Fibroblast of the conjunctiva (primary cell): ENCODE results near the gene ULK3.

Experiments
- DNase-seq: peaks from one replicate; pipeline ENCODE4 v3.0.0-alpha.2; 2010; ENCODE audit warnings: low read depth

Gene ULK3

DNA sequence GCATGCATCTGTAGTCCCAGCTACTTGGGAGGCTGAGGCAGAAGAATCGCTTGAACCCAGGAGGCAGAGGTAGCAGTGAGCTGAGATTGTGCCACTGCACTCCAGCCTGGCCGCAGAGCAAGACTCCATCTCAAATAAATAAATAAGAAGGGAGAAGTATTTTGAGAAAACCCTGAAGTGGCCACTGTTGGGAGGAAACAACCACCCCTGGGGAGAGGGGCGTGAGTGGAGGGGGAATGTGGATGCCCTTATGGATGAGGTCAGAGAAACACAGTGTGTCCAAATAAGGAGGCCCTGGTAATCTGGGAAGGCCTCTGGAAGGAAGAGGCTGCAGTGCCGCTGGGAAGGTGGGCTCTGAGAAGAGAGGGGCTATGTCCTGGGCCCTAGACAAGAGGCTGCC lies 20.7 kb downstream of the ULK3 start:
- no peak for DNase-seq

DNA sequence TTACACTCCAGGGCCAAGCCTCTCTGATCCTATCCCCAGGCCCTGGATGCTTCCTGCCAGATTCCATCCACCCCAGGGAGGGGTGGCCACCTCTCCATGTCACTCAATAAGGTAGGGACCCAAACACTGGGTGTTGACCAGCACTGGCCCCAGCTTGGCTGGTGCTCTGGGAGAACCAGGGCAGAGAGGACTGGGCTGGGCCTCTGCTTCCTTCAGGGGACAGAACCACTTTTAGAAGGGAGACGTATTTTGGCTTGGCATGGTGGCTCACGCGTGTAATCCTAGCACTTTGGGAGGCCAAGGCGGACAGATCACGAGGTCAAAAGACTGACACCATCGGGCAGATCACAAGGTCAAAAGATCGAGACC lies 21.2 kb downstream of the ULK3 start:
- no peak for DNase-seq

DNA sequence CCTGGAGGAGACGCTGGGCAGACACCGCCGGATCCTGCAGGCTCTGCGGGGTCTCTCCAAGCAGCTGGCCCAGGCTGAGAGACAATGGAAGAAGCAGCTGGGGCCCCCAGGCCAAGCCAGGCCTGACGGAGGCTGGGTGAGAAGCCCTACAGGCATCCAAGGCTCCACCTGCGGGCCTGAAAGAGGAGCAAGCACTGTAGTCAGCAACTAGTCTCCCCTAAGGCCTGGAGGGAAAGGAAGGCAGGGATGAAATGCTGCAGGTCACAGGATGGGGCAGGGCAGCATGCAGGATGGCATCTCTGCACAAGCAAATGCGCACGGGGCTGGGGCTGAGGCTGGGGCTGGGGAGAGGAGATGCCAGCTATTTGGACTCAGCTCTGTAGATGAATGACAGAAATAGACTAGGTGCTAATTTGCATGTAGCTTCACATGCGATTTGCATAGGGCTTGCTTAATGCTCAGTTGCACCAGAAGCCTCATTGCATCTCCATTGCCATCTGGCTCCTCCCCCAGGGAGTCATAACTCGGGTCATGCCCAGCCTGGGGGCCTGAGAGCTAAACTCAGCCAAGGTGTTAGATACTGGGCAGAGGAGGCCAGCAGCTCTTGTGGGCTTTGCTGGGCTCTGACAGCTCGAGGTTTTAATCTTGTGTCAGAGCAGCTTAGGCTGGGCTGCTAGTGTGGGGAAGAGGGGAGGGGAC lies 21.7 kb downstream of the ULK3 start:
- no peak for DNase-seq

DNA sequence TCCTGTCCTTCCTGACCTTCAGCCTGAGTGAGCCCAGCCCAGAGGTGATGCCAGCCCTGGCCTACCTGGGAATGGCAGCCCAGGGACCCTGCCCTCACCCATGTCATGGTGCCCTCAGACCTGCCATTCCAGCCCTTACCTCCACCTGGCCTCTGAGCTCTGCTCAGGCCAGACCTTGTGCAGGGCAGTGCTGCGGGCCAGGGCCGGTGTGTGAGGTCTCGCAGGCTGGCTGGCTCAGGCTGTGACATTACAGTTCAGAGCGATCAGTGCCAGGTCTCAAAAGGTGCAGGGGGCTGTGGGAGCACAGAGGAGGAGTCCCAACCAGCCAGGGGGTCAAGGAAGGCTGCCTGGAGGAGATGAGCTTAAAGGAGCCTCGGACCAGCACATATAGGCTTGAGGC lies 22.9 kb downstream of the ULK3 start:
- no peak for DNase-seq

DNA sequence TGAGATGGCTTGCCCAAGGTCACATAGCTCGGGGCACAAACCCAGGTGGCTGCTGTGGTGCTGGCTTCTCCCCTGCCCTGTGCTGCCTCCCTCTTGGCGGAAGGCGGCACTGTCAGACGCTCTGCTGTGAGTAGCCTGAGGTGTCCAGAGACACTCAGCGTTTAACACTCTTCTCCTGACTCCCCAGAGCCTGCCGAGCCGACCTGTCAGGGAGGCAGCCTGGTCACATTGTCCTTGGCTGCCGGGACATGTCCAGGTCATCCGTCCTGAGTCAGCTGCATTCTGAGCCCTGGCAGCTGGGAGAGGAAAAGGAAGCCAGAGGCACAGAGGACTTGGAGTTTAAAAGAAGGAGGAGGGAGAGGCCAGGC lies 25.6 kb downstream of the ULK3 start:
- DNase-seq: no peak

DNA sequence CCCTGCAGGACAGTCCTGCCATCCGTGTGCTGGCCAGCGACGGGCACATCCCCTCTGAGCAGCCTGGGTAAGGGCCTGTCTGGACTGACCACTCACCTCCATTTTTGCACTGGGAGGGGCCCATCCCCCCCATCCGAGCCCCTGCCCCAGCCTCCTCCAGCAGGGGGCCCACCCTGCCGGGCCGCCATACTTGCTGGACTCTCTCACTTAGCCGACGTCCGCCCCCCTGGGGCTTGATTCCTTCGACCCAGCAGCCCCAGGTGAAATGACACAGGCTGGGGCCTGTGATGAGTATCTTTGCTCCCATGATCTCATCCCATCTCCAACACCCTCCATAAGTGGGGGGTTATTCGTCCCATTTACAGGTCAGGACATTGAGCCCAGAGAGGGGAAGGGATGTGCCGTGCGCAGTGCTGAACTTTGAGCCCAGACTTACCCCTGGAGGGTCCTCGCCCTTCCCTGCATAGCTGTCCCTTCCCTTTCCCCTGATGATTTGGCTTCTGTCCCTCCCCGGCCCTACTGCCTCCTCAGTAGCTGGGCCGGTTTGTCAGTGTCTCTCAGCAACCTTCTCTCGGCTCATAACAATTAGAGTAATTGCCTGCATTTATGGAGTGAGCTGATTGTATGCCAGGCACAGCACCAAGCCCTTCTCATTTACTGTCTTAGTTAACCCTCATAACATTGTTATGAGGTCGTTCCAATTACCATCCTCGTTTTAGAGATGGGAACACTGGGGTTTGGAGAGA lies 26.2 kb downstream of the ULK3 start:
- DNase-seq: no peak

DNA sequence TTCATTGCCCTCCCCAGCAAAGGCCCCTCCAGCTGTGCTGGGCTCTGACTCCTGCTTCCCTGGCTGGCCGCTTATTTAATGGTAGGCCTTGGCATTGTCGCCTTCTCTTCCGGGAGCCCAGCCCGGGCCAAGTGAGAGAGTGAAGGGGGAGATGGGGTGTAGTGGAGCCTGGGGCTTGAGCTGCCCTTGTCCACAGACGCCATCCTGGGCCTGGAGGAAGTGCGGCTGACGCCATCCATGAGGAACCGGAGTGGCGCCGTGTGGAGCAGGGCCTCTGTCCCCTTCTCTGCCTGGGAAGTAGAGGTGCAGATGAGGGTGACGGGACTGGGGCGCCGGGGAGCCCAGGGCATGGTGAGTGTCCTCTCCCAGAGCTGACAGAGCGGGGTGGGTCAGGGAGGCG lies 27.0 kb downstream of the ULK3 start:
- no peak for DNase-seq

DNA sequence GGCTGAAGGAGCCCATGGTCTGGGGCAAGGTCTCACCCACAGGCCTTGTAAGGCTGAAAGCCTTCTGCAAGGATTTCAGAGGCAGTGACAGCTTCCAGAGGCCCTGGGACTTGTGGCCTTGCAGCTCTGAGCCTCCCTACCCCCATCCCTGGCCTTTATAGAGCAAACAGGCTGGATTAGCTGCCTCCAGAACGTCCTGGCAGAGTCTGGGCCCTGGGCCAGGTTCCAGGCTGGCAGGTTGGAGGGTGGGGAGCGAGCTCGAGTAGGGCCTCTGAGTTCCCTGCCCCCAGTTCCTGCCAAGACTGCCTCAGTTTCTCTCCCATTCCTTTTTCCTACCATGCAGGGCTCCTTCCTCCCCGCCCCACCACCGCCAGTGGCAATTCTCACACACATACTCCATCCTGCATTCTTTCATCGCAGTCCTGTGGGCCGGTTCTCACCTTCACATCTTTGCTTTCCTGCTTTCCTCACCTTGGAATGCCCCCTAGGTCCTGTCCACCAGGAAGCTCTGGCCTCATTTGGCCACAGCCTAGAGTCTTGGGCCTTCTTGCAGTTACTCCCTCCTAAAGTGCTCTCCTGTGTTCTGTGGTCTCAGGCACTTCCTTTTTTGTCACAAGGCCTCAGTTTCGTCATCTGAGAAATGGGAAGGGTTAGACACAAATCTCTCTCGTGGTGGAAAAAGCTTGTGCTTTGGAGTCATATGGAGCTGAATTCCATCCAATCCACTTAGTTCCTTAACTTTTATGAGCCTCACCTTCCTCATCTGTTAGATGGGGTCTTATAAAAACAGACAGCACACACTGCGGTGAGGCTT lies 27.6 kb downstream of the ULK3 start:
- no peak for DNase-seq

DNA sequence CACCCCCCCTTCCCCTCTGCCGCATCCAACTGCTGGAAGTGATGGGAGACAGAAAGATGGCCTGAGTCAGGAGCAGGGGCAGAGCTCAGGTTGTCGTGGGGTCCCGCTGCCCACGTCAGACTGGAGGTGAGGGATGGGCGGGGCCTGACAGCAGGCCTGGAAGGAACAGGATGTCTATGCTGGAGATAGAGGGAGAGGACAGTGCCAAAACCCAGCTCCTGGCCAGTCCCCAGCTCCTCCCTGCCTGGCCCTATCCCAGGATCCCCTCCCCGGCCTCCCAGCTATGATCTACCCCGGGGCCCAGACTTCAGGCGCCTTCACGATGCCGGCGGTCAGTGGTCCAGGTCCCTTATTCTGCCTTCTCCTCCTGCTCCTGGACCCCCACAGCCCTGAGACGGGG lies 30.4 kb downstream of the ULK3 start, which contains the start of gene LMAN1L:
LMAN1L (plus strand) TSS at position 303 of the 400 bp plus-strand sequence; CDS start at position 323, 20 bp downstream.
- DNase-seq: no peak

DNA sequence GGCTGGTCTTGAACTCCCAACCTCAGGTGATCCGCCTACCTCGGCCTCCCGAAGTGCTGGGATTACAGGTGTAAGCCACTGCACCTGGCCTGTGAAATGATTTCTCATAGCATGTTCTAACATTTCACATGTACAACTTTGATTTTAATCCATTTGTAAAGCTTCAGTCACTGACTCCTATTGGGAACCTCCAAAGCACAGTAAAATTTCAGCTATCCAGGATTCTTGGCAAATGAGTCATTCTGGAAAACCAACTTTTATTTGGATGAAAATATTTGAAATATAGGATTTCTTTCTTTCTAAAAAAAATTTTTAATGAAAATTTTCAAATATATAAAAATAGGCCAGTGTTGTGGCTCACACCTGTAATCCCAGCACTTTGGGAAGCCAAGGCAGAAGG lies 33.0 kb downstream of the ULK3 start:
- DNase-seq: no peak

DNA sequence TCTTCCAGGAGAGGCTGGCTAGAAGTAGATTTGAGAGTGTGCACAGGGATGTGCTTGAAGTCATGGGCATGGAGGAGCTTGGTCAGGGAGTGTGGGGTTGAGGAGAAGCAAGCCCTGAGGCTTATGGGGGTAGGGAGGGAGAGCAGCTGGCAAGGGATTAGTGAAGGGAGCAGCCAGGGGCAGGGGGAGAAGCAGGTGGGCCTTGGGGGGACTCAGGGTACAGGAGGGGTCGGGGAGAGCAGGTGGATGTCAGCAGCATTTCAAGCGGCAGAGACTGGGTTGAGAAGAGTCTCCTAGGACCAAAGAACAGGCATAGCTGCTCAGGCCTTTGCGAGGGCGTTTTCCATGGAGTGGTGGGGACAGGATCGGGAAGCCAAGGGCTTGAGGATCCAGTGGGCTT lies 33.7 kb downstream of the ULK3 start:
- no peak for DNase-seq

DNA sequence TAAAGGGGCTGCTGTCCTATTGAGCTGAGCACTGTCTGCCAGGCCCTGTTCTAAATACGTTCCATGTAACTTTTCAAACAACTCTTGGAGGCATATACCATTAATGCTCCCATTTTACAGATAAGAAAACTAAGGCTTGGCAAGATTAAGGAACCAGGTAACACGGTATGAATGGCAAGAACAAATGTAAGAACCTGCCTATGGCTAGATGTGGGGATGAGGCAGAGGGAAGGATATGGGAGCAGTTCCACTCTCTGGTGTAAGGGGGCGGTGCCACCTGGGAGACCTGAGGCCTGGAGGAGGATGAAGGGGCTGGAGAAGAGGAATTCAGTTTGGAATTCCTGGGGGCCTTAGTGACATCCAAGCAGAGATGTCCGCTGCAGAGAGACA lies 34.1 kb downstream of the ULK3 start:
- DNase-seq: no peak

DNA sequence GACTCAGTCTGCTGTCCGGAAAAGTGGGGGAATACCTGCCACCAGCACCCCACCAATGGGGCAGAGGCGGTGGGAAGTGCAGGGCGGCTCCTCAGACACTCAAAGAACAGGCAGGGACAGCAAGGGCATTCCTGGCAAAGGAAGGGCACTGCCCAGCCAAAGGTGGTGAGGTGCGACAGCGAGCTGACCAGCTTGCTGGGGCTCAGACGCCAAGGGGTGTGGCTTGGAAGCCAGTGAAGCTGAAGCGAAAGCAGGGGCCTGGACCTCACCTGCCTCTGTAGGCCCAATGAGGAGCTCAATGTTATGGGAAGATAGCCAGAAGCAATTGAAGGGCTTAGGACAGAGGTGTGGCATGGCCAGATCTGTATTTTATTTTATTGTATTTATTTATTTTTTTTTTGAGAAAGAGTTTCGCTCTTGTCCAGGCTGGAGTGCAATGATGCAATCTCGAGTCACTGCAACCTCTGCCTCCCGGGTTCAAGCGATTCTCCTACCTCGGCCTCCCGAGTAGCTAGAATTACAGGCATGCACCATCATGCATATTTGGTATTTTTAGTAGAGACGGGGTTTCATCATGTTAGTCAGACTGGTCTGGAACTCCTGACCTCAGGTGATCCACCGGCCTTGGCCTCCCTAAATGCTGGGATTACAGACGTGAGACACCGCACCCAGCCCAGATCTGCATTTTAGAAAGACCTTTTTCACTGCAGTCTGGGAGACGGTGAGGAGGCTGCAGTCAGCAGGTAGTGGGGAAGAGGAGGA lies 34.7 kb downstream of the ULK3 start:
- no peak for DNase-seq

DNA sequence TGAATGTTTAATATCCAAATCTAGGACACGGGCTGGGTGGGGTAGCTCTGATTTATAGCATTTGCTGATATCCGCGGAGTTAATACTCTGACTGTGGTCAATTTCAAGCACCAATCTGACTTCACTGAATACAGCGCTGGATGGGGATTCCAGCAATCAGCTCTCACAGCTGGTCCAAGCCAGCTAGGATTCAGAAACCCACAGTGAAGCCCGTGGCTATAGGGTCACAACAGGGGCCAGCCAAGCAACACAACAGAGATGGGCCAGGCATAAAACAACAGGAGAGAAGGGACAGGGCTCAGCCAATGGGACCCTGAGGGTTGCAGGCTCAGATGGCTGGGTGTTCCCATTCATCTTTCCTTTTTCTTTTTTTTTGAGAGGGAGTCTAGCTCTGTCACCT lies 35.7 kb downstream of the ULK3 start:
- DNase-seq: no peak

DNA sequence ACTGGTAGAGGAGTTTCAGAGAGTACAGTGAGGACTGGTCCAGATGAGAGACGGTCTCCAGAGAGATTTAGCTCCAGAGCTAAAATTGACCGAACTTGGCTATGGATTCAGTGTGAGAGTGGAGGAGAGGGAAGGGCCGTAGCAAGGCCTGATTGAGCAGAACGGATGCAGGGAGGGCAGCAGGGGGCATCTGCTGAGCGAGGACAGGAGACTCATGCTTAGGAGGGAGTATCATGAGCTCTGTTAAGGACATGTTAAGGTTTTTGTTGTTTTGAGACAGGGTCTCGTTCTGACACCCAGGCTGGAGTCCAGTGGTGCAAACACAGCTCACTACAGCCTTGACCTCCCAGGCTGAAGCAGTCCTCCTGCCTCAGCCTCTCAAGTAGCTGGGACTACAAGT lies 38.0 kb downstream of the ULK3 start:
- DNase-seq: no peak

DNA sequence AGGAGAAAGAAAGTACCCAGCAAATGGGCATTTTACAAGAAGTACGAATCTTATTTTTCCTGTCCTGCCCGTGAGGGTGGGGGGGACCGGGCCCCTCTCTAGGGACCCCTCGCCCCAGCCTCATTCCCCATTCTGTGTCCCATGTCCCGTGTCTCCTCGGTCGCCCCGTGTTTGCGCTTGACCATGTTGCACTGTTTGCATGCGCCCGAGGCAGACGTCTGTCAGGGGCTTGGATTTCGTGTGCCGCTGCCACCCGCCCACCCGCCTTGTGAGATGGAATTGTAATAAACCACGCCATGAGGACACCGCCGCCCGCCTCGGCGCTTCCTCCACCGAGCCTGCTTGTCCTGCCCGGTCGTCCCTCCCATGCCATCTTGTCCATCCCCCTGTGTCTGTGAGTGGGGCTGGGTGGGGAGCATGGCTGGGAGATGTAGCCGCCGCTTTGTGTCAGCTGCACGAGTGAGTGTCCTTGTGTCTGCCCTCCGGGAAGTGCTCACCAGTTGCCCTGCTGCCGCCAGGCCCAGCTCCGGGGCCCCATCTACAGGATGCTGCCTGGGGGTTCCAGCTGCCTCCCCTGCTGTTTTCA lies 40.0 kb downstream of the ULK3 start:
- DNase-seq: no peak

DNA sequence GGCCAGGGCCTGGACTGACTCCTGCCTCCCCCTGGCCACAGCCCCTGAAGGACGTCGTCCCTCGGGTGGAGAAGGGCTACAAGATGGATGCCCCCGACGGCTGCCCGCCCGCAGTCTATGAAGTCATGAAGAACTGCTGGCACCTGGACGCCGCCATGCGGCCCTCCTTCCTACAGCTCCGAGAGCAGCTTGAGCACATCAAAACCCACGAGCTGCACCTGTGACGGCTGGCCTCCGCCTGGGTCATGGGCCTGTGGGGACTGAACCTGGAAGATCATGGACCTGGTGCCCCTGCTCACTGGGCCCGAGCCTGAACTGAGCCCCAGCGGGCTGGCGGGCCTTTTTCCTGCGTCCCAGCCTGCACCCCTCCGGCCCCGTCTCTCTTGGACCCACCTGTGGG lies 40.7 kb downstream of the ULK3 start:
- no peak for DNase-seq

DNA sequence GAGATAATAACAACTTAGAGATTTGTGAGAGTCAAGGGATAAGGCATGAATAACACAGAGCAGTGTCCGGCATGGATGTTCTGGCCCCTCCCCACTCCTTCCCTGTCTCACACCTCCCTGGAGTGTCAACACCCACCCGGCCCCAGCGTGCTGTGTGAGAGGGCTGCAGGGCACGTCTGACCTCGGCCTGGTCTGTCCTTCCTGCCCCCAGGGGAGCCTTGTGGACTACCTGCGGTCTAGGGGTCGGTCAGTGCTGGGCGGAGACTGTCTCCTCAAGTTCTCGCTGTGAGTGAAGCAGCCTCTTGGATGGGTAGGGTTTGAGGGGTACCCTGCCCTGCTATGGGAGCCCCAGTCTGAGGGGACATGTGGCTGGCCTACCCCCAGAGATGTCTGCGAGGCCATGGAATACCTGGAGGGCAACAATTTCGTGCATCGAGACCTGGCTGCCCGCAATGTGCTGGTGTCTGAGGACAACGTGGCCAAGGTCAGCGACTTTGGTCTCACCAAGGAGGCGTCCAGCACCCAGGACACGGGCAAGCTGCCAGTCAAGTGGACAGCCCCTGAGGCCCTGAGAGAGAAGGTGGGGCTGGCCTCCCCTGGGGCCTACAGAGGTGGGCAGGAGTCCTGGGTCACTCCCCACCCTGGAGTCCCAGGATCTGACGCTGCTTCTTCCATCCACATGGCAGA lies 41.5 kb downstream of the ULK3 start:
- no peak for DNase-seq

DNA sequence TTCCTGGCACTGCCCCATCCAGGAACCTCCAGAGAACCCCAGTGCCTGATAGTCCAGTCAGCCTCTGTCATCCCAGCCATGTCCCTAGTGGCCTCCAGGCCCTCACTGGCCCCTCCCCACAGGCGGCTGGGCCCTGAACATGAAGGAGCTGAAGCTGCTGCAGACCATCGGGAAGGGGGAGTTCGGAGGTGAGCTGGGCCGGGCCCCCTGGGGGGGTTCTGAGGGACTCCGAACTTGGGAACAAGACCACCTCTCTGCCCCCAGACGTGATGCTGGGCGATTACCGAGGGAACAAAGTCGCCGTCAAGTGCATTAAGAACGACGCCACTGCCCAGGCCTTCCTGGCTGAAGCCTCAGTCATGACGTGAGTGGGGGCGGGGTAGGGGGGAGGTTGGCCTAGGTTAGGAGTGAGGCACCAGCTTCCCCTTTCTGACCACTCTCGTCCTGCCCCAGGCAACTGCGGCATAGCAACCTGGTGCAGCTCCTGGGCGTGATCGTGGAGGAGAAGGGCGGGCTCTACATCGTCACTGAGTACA lies 42.3 kb downstream of the ULK3 start:
- no peak for DNase-seq

DNA sequence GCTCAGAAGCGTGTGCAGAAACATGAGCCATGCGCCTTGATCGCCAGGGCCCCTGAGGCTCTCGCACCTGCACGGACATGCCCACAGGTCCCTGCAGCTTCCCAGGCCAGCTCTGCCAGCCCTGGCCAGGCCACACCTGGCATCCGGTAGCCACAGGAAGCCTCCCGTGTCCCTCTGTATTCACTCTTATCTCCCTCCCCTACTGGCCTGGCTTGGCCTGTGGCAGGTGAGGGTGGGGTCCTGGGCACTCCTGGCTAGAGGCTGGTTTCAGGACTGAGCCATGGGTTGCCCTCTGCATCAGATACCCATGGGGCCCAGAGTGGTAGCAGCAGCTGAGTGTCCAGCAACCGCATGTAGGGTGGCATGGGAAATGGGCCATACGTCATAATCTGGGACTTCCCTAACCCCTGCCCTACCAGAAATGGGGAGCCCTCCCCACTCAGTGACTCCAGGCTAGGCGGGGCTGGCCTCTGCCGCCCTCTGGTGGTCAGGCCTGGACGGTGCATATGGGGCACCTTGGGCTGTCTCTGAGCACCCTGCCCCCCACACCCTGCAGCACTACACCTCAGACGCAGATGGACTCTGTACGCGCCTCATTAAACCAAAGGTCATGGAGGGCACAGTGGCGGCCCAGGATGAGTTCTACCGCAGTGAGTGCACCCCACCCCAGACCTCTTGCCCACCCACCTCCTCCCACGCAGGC lies 42.9 kb downstream of the ULK3 start:
- peak; percentile 26 for DNase-seq
